K562 (cell line): ENCODE data around the gene EGFR. TPM values are rescaled to one million over a fixed set of nuclear protein-coding genes. Genes with fewer than 3 reads are reported as not detected.

ENCODE experiments used
- ATAC-seq: fragments of 200-7000 bp; cut with Tn5 transposase; 3 replicates; pipeline ENCODE4 v1.9.1; 2020; ENCODE audit warnings: moderate library complexity
- BruUV-seq: library from RNA; stranded (reverse); fragments of 400-500 nt; replicated peaks from 2 replicates; lab custom pipeline; 2021; lab: Mats Ljungman, UMichigan
- CTCF ChIA-PET: fragments of 300-600 bp; formaldehyde crosslinking; extraction: SDS; loops from one replicate; lab custom pipeline; 2021; ENCODE audit warnings: low intra/inter-chr PET ratio; lab: Yijun Ruan, JAX
- POLR2A ChIA-PET: fragments of 300-600, 350-650 bp; sonication (Branson Sonifier 250); formaldehyde crosslinking; extraction: SDS; loops from one replicate; lab custom pipeline; 2021; ENCODE audit warnings: antibody characterized with exemption, inconsistent platforms; lab: Yijun Ruan, JAX
- DNase-seq, 4 experiments: peaks; one replicate each; pipeline versions ENCODE4 v3.0.0 to v3.0.0-alpha.2; 2011 to 2018; ENCODE audit warnings: low spot score in 3 of 4, mixed read lengths in 3 of 4; ENCODE audit errors: extremely low read depth in 1 of 4
- FAIRE-seq: peaks from 2 replicates; lab custom pipeline; 2011; peaks lifted over from hg19 to GRCh38; lab: Jason Lieb, UNC
- H2AFZ ChIP-seq: 2 replicates; pipeline ENCODE4 v1.6.0; 2011; ENCODE audit warnings: low read depth, low read length, control low read depth, inconsistent platforms
- H3K27ac ChIP-seq: fragments of 200-600 bp; 3 replicates; pipeline ENCODE4 v1.8.0; 2011; ENCODE audit warnings: low read depth, mild to moderate bottlenecking, control low read depth, inconsistent platforms, low read length, moderate library complexity, mixed read lengths; ENCODE audit errors: extremely low read depth
- H3K27me3 ChIP-seq, 2 experiments: fragments of 300-600 bp in 1 of 2; 2 replicates in 1 of 2; 3 replicates in 1 of 2; pipeline versions ENCODE4 v1.6.0 to v1.8.0; 2011; ENCODE audit warnings: inconsistent platforms in 2 of 2, low read length in 2 of 2, mild to moderate bottlenecking in 1 of 2, mixed read lengths in 1 of 2, moderate library complexity in 1 of 2; ENCODE audit not compliant: control insufficient read depth in 2 of 2, insufficient read depth in 2 of 2
- H3K36me3 ChIP-seq: fragments of 300-600 bp; 3 replicates; pipeline ENCODE4 v1.8.0; 2011; ENCODE audit warnings: mild to moderate bottlenecking, low read length, inconsistent platforms; ENCODE audit not compliant: control insufficient read depth, insufficient read depth
- H3K4me1 ChIP-seq, 2 experiments: fragments of 200-600 bp in 1 of 2; replicated peaks in 1 of 2; 2 replicates in 1 of 2; 3 replicates in 1 of 2; pipeline versions ENCODE4 v1.5.1 to v1.8.0; 2011; ENCODE audit warnings: inconsistent platforms in 2 of 2, low read length in 2 of 2, mild to moderate bottlenecking in 1 of 2, mixed read lengths in 1 of 2, moderate library complexity in 1 of 2; ENCODE audit not compliant: control insufficient read depth in 2 of 2, insufficient read depth in 2 of 2
- H3K4me2 ChIP-seq: 2 replicates; pipeline ENCODE4 v1.6.1; 2011; ENCODE audit warnings: low read length, control low read depth, inconsistent platforms, mixed read lengths; ENCODE audit not compliant: insufficient read depth
- H3K4me3 ChIP-seq: fragments of 200-600 bp; sonication (generic), shearing (Covaris generic); 2 replicates; pipeline ENCODE4 v1.5.1; 2016; ENCODE audit warnings: control low read depth, inconsistent platforms
- H3K79me2 ChIP-seq: fragments of 200-600 bp; 3 replicates; pipeline ENCODE4 v1.8.0; 2011; ENCODE audit warnings: low read length, inconsistent platforms; ENCODE audit not compliant: control insufficient read depth, insufficient read depth
- H3K9ac ChIP-seq, 2 experiments: 2 replicates each; pipeline versions ENCODE4 v1.6.0 to v1.6.1; 2011; ENCODE audit warnings: low read depth in 2 of 2, low read length in 2 of 2, control low read depth in 1 of 2, inconsistent platforms in 1 of 2, mild to moderate bottlenecking in 1 of 2, mixed read lengths in 1 of 2; ENCODE audit not compliant: insufficient read depth in 1 of 2
- H3K9me1 ChIP-seq: one replicate; pipeline ENCODE4 v1.6.0; 2011; ENCODE audit warnings: inconsistent platforms, mild to moderate bottlenecking, low read length, moderate library complexity; ENCODE audit not compliant: control insufficient read depth, insufficient read depth
- H3K9me3 ChIP-seq: replicated peaks from 2 replicates; pipeline ENCODE4 v1.5.1; 2011; ENCODE audit warnings: low read depth, low read length, inconsistent platforms; ENCODE audit not compliant: control insufficient read depth, insufficient read depth
- H4K20me1 ChIP-seq: replicated peaks from 2 replicates; pipeline ENCODE4 v1.6.1; 2011; ENCODE audit warnings: low read length, inconsistent platforms, mixed read lengths; ENCODE audit not compliant: control insufficient read depth, insufficient read depth
- DDX20 ChIP-seq: fragments of 450-650 bp; IDR thresholded peaks from 2 replicates; pipeline ENCODE4 v1.6.1; 2016; ENCODE audit warnings: missing genetic modification characterization, low read depth, mild to moderate bottlenecking, missing compliant biosample characterization, moderate library complexity
- EZH2 ChIP-seq: IDR thresholded peaks from 2 replicates; pipeline ENCODE4 v1.6.1; 2012; ENCODE audit warnings: low read depth, mild to moderate bottlenecking, inconsistent platforms, low read length, borderline replicate concordance
- KDM1A ChIP-seq, 2 experiments: fragments of 450-650 bp; IDR thresholded peaks; 2 replicates each; pipeline ENCODE4 v1.6.1; 2016; ENCODE audit warnings: mild to moderate bottlenecking in 2 of 2
- NFE2L1 ChIP-seq: fragments of 450-650 bp; IDR thresholded peaks from 2 replicates; pipeline ENCODE4 v1.6.1; 2016; ENCODE audit warnings: missing genetic modification characterization, low read depth, mild to moderate bottlenecking, missing compliant biosample characterization, moderate library complexity, borderline replicate concordance
- NR1H2 ChIP-seq: sonication (generic); formaldehyde crosslinking; IDR thresholded peaks from 2 replicates; pipeline ENCODE4 v1.4.0; 2020; ENCODE audit warnings: mild to moderate bottlenecking, missing genetic modification reagents
- NRF1 ChIP-seq, 2 experiments: fragments of 450-650 bp; IDR thresholded peaks in 1 of 2; conservative IDR thresholded peaks in 1 of 2; 2 replicates each; pipeline ENCODE4 v1.6.1; 2014; ENCODE audit warnings: mild to moderate bottlenecking in 2 of 2
- SMARCA5 ChIP-seq: fragments of 450-650 bp; IDR thresholded peaks from 2 replicates; pipeline ENCODE4 v1.6.1; 2016
- SRF ChIP-seq, 2 experiments: fragments of 250-450, 450-650 bp in 1 of 2; sonication (Bioruptor Pico) in 1 of 2; sonication (generic) in 1 of 2; formaldehyde crosslinking; IDR thresholded peaks; 2 replicates each; pipeline versions ENCODE4 v1.5.0 to v1.5.1; 2020 to 2022; ENCODE audit warnings: mild to moderate bottlenecking in 1 of 2, missing genetic modification reagents in 1 of 2
- TAL1 ChIP-seq: fragments of 450-650 bp; IDR thresholded peaks from 2 replicates; pipeline ENCODE4 v1.6.1; 2016; ENCODE audit warnings: mild to moderate bottlenecking
- TFAM ChIP-seq: fragments of 250-450 bp; sonication (Bioruptor Pico); conservative IDR thresholded peaks from 2 replicates; pipeline ENCODE4 v1.5.0; 2021; ENCODE audit warnings: mild to moderate bottlenecking, moderate library complexity
- THRAP3 ChIP-seq: fragments of 450-650 bp; IDR thresholded peaks from 2 replicates; pipeline ENCODE4 v1.6.1; 2016; ENCODE audit warnings: mild to moderate bottlenecking, inconsistent platforms, borderline replicate concordance
- WGBS: fragments of 100-300 bp; shearing (Covaris generic); methylation state at CpG from one replicate; pipeline ENCODE4 v1.1.6; 2016; ENCODE audit warnings: low coverage, mixed read lengths; ENCODE audit not compliant: insufficient coverage; ENCODE audit errors: missing lambda C conversion rate; 5-methylcytosine and 5-hydroxymethylcytosine counted together
- in situ Hi-C: fragments of 300-500 bp; cut with MboI; formaldehyde crosslinking; loops from 4 replicates; pipeline ENCODE4 v1.15.0; 2018; ENCODE audit warnings: inconsistent platforms, mixed read lengths
- intact Hi-C: fragments of 100-400 bp; cut with micrococcal nuclease; formaldehyde crosslinking; loops from 2 replicates; pipeline ENCODE4 v1.14.2; 2022
- polyA plus RNA-seq, 8 experiments: library from polyadenylated mRNA; depleted of rRNA in 4 of 8; stranded (reverse) in 5 of 8; unstranded in 3 of 8; fragments of >200 nt; fragmentation: Nextera tagmentation in 2 of 8; fragmentation: Illumina TruSeq in 1 of 8; extraction: Ambion mirVana in 2 of 8; extraction: Trizol in 1 of 8; gene quantifications; 2 replicates each; pipeline versions ENCODE4 v1.2.1 to v1.2.3, GENCODE V29; 2011 to 2014; ENCODE audit warnings: inconsistent platforms in 1 of 8, missing spikeins in 1 of 8
- total RNA-seq, 7 experiments: library from RNA; depleted of rRNA in 6 of 7; stranded (reverse); fragments of >200 nt in 6 of 7; fragmentation: Illumina TruSeq in 2 of 7; extraction: Trizol in 2 of 7; gene quantifications; 2 replicates each; pipeline versions ENCODE4 v1.2.1 to v1.2.3, GENCODE V29; 2011 to 2021; ENCODE audit warnings: low replicate concordance in 1 of 7
- TF ChIP-seq, protein P1 (sequence below): fragments of 250-450 bp; sonication (Bioruptor Pico); IDR thresholded peaks from 2 replicates; pipeline ENCODE4 v1.6.1; 2021; ENCODE audit warnings: mild to moderate bottlenecking
- TF ChIP-seq, protein P2 (sequence below): fragments of 250-450 bp; sonication (Bioruptor Pico); IDR thresholded peaks from 2 replicates; pipeline ENCODE4 v1.9.0; 2021; ENCODE audit warnings: mild to moderate bottlenecking, inconsistent platforms

Gene EGFR
- total and polyA plus RNA-seq, 9 of the 15 experiments (the other 6 are each of a cell fraction or from before 2014, with no cell fraction given), result 0.13 TPM; not detected in 8

GRCh38 chr7:55096323-55096722 is 77.5 kb downstream of the EGFR start:
- no peak for TF ChIP-seq NFE2L1 (tag)
- no peak for TF ChIP-seq SMARCA5
- TF ChIP-seq SRF (CRISPR knock-in tag; IDR thresholded peaks at IDR 0.05), result no peak
- TF ChIP-seq, all 486 proteins: peak for 0
- BruUV-seq, result no TSS peak
- peaks cover 28 to 61% of the 10 kb centered on the region in 2 experiments for H3K27me3 ChIP-seq
- no peaks in the 10 kb centered on the region for H3K79me2 ChIP-seq
- 4% methylated on average over 11 of the region's 11 CpGs for WGBS
- no peak overlapping the region for H3K4me2 ChIP-seq
- H3K27ac ChIP-seq, result no peak overlapping the region
- no peak for FAIRE-seq
- ChIA-PET POLR2A (no interaction called here), CTCF (no interaction called here)
- in situ Hi-C loops (no loop called here), intact Hi-C loops (no loop called here)
- DNase-seq, result no peak
- no peaks in the 10 kb centered on the region for H3K36me3 ChIP-seq
- H2AFZ ChIP-seq, result no peak overlapping the region
- H3K9me1 ChIP-seq, result no peaks in the 10 kb centered on the region
- H3K4me3 ChIP-seq, result no peak overlapping the region
- H3K4me1 ChIP-seq, result peaks cover 0 to 2% of the 10 kb centered on the region in 2 experiments; a peak in 1 of 5 replicates
- ATAC-seq, result no peak
- no peaks in the 10 kb centered on the region for H3K9me3 ChIP-seq
- no peaks in the 10 kb centered on the region for H4K20me1 ChIP-seq
- H3K9ac ChIP-seq, result no peak overlapping the region

DNA sequence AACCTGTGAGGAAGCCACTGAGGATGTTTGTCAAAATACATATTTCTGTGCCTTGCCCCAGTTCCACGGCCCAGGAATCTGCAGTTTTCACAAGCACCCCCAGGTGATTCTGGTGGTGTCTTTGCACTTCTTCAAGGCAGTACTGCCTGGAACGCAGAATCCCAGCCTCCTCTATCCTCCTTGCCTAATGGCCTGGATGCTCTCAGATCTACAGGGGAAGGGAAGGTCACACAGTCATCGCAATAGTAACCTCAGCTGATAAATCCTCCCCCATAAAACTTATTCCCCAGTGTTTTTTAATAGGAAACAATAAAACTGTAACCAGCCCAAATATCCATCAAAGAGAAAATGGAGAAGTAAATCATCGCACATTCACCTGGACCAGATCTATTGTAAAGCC is 78.3 kb downstream of the EGFR start:
- intact Hi-C loops, result no loop called here
- ATAC-seq, result no peak
- H3K9me1 ChIP-seq, result no peaks in the 10 kb centered on the region
- no peak overlapping the region for H3K4me3 ChIP-seq
- no peak overlapping the region for H3K4me2 ChIP-seq
- peaks cover 0 to 2% of the 10 kb centered on the region in 2 experiments; a peak in 1 of 5 replicates for H3K4me1 ChIP-seq
- 0% methylated on average over 4 of the region's 4 CpGs for WGBS
- no peak overlapping the region for H2AFZ ChIP-seq
- no peaks in the 10 kb centered on the region for H4K20me1 ChIP-seq
- DNase-seq, result no peak
- H3K9me3 ChIP-seq, result no peaks in the 10 kb centered on the region
- H3K36me3 ChIP-seq, result no peaks in the 10 kb centered on the region
- CTCF ChIA-PET, result no interaction called here
- H3K79me2 ChIP-seq, result no peaks in the 10 kb centered on the region
- H3K9ac ChIP-seq, result no peak overlapping the region
- no TSS peak for BruUV-seq
- H3K27ac ChIP-seq, result no peak overlapping the region
- POLR2A ChIA-PET, result no interaction called here
- in situ Hi-C loops, result no loop called here
- FAIRE-seq, result no peak
- peaks cover 33 to 65% of the 10 kb centered on the region in 2 experiments for H3K27me3 ChIP-seq
- TF ChIP-seq DDX20 (tag) (no peak), THRAP3 (no peak), NR1H2 (CRISPR knock-in tag) (no peak), TFAM (no peak), KDM1A (IDR thresholded peaks at IDR 0.05) (no peak), NRF1 (conservative IDR thresholded peaks at IDR 0.05 in 1 of 2, IDR thresholded peaks at IDR 0.05 in 1 of 2) (no peak), TAL1 (no peak), EZH2 (no peak)
- TF ChIP-seq, protein P1, sequence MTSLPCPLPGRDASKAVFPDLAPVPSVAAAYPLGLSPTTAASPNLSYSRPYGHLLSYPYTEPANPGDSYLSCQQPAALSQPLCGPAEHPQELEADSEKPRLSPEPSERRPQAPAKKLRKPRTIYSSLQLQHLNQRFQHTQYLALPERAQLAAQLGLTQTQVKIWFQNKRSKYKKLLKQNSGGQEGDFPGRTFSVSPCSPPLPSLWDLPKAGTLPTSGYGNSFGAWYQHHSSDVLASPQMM, result no peak
- TF ChIP-seq, protein P2, sequence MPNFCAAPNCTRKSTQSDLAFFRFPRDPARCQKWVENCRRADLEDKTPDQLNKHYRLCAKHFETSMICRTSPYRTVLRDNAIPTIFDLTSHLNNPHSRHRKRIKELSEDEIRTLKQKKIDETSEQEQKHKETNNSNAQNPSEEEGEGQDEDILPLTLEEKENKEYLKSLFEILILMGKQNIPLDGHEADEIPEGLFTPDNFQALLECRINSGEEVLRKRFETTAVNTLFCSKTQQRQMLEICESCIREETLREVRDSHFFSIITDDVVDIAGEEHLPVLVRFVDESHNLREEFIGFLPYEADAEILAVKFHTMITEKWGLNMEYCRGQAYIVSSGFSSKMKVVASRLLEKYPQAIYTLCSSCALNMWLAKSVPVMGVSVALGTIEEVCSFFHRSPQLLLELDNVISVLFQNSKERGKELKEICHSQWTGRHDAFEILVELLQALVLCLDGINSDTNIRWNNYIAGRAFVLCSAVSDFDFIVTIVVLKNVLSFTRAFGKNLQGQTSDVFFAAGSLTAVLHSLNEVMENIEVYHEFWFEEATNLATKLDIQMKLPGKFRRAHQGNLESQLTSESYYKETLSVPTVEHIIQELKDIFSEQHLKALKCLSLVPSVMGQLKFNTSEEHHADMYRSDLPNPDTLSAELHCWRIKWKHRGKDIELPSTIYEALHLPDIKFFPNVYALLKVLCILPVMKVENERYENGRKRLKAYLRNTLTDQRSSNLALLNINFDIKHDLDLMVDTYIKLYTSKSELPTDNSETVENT (CRISPR knock-in tag), result no peak
